Measurements from ENCODE around the gene TP53AIP1.

Gene TP53AIP1

GRCh38 chr11:128942817-128943427 is at the start of gene TP53AIP1:
TP53AIP1 (minus strand) TSS chr11:128942871; CDS start chr11:128937818, 5,053 bp downstream.
- no peak for DNase-seq (ENCODE audit: low read depth in 2 of 2, low spot score in 1 of 2)

GRCh38 chr11:128988242-128988970 is 45.7 kb upstream of the TP53AIP1 start:
- no peak for DNase-seq (ENCODE audit: low read depth in 2 of 2, low spot score in 1 of 2)

- no peak for DNase-seq (ENCODE audit: low read depth in 2 of 2, low spot score in 1 of 2)
These were observed 43.2 kb upstream of the TP53AIP1 start for GRCh38 chr11:128985880-128986279.

GRCh38 chr11:128983023-128983422 is 40.4 kb upstream of the TP53AIP1 start:
- DNase-seq (ENCODE audit: low read depth in 2 of 2, low spot score in 1 of 2), result no peak

GRCh38 chr11:128981254-128981653 is 38.6 kb upstream of the TP53AIP1 start:
- DNase-seq (ENCODE audit: low read depth in 2 of 2, low spot score in 1 of 2), result no peak

GRCh38 chr11:128970598-128971190 is 28.0 kb upstream of the TP53AIP1 start:
- DNase-seq (ENCODE audit: low read depth in 2 of 2, low spot score in 1 of 2), result no peak

- no peak for DNase-seq (ENCODE audit: low read depth in 2 of 2, low spot score in 1 of 2)
These were observed 26.2 kb upstream of the TP53AIP1 start for GRCh38 chr11:128968916-128969315.

GRCh38 chr11:128967578-128967977 is 24.9 kb upstream of the TP53AIP1 start:
- DNase-seq (ENCODE audit: low read depth in 2 of 2, low spot score in 1 of 2), result no peak

- no peak for DNase-seq (ENCODE audit: low read depth in 2 of 2, low spot score in 1 of 2)
These were observed 22.8 kb upstream of the TP53AIP1 start for GRCh38 chr11:128965485-128965884.

GRCh38 chr11:128964463-128964930 is 21.8 kb upstream of the TP53AIP1 start:
- no peak for DNase-seq (ENCODE audit: low read depth in 2 of 2, low spot score in 1 of 2)

GRCh38 chr11:128963744-128964325 is 21.2 kb upstream of the TP53AIP1 start:
- DNase-seq (ENCODE audit: low read depth in 2 of 2, low spot score in 1 of 2), result no peak

- DNase-seq (ENCODE audit: low read depth in 2 of 2, low spot score in 1 of 2), result no peak
These were observed 20.2 kb upstream of the TP53AIP1 start for GRCh38 chr11:128962896-128963295.

GRCh38 chr11:128961645-128962044 is 19.0 kb upstream of the TP53AIP1 start:
- DNase-seq (ENCODE audit: low read depth in 2 of 2, low spot score in 1 of 2), result no peak

GRCh38 chr11:128957202-128957482 is 14.5 kb upstream of the TP53AIP1 start:
- no peak for DNase-seq (ENCODE audit: low read depth in 2 of 2, low spot score in 1 of 2)

GRCh38 chr11:128956401-128957201 is 13.9 kb upstream of the TP53AIP1 start:
- DNase-seq (ENCODE audit: low read depth in 2 of 2, low spot score in 1 of 2), result no peak

- DNase-seq (ENCODE audit: low read depth in 2 of 2, low spot score in 1 of 2), result no peak
These were observed 13.0 kb upstream of the TP53AIP1 start for GRCh38 chr11:128955636-128956035.

GRCh38 chr11:128953151-128953550 is 10.5 kb upstream of the TP53AIP1 start:
- DNase-seq (ENCODE audit: low read depth in 2 of 2, low spot score in 1 of 2), result no peak

- no peak for DNase-seq (ENCODE audit: low read depth in 2 of 2, low spot score in 1 of 2)
These were observed 7.3 kb upstream of the TP53AIP1 start for GRCh38 chr11:128949791-128950454.

GRCh38 chr11:128948583-128948982 is 5.9 kb upstream of the TP53AIP1 start:
- no peak for DNase-seq (ENCODE audit: low read depth in 2 of 2, low spot score in 1 of 2)

GRCh38 chr11:128947773-128948172 is 5.1 kb upstream of the TP53AIP1 start:
- no peak for DNase-seq (ENCODE audit: low read depth in 2 of 2, low spot score in 1 of 2)

- no peak for DNase-seq (ENCODE audit: low read depth in 2 of 2, low spot score in 1 of 2)
These were observed 4.0 kb upstream of the TP53AIP1 start for GRCh38 chr11:128946648-128947047.
